ENCODE measurements around the gene UPB1.

UPB1 gene

GRCh38 chr22:24540470-24540869, 45.3 kb downstream of the UPB1 start:
- Histone ChIP-seq H3K4me3 (replicated peaks; ENCODE audit: insufficient read depth, low read length) (no peak overlapping the region), H3K27ac (replicated peaks) (no peak overlapping the region), H3K27me3 (ENCODE audit: insufficient read depth, poor library complexity, severe bottlenecking) (no peaks in the 10 kb centered on the region)
- TF ChIP-seq SPI1 (IDR thresholded peaks at IDR 0.05; ENCODE audit: borderline replicate concordance, low read depth) (no peak), POLR2AphosphoS5 (IDR thresholded peaks at IDR 0.05; ENCODE audit: low read depth) (no peak), GABPA (IDR thresholded peaks at IDR 0.05; ENCODE audit: low read depth) (no peak)
- TF ChIP-seq, protein P1, sequence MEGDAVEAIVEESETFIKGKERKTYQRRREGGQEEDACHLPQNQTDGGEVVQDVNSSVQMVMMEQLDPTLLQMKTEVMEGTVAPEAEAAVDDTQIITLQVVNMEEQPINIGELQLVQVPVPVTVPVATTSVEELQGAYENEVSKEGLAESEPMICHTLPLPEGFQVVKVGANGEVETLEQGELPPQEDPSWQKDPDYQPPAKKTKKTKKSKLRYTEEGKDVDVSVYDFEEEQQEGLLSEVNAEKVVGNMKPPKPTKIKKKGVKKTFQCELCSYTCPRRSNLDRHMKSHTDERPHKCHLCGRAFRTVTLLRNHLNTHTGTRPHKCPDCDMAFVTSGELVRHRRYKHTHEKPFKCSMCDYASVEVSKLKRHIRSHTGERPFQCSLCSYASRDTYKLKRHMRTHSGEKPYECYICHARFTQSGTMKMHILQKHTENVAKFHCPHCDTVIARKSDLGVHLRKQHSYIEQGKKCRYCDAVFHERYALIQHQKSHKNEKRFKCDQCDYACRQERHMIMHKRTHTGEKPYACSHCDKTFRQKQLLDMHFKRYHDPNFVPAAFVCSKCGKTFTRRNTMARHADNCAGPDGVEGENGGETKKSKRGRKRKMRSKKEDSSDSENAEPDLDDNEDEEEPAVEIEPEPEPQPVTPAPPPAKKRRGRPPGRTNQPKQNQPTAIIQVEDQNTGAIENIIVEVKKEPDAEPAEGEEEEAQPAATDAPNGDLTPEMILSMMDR (IDR thresholded peaks at IDR 0.05; ENCODE audit: insufficient read depth, low read length): no peak
- TF ChIP-seq, protein P2, sequence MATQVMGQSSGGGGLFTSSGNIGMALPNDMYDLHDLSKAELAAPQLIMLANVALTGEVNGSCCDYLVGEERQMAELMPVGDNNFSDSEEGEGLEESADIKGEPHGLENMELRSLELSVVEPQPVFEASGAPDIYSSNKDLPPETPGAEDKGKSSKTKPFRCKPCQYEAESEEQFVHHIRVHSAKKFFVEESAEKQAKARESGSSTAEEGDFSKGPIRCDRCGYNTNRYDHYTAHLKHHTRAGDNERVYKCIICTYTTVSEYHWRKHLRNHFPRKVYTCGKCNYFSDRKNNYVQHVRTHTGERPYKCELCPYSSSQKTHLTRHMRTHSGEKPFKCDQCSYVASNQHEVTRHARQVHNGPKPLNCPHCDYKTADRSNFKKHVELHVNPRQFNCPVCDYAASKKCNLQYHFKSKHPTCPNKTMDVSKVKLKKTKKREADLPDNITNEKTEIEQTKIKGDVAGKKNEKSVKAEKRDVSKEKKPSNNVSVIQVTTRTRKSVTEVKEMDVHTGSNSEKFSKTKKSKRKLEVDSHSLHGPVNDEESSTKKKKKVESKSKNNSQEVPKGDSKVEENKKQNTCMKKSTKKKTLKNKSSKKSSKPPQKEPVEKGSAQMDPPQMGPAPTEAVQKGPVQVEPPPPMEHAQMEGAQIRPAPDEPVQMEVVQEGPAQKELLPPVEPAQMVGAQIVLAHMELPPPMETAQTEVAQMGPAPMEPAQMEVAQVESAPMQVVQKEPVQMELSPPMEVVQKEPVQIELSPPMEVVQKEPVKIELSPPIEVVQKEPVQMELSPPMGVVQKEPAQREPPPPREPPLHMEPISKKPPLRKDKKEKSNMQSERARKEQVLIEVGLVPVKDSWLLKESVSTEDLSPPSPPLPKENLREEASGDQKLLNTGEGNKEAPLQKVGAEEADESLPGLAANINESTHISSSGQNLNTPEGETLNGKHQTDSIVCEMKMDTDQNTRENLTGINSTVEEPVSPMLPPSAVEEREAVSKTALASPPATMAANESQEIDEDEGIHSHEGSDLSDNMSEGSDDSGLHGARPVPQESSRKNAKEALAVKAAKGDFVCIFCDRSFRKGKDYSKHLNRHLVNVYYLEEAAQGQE (IDR thresholded peaks at IDR 0.05; ENCODE audit: insufficient replicate concordance, low read depth): no peak
- DNase-seq (ENCODE audit: low read depth in 1 of 2, low spot score in 1 of 2): no peak

DNA sequence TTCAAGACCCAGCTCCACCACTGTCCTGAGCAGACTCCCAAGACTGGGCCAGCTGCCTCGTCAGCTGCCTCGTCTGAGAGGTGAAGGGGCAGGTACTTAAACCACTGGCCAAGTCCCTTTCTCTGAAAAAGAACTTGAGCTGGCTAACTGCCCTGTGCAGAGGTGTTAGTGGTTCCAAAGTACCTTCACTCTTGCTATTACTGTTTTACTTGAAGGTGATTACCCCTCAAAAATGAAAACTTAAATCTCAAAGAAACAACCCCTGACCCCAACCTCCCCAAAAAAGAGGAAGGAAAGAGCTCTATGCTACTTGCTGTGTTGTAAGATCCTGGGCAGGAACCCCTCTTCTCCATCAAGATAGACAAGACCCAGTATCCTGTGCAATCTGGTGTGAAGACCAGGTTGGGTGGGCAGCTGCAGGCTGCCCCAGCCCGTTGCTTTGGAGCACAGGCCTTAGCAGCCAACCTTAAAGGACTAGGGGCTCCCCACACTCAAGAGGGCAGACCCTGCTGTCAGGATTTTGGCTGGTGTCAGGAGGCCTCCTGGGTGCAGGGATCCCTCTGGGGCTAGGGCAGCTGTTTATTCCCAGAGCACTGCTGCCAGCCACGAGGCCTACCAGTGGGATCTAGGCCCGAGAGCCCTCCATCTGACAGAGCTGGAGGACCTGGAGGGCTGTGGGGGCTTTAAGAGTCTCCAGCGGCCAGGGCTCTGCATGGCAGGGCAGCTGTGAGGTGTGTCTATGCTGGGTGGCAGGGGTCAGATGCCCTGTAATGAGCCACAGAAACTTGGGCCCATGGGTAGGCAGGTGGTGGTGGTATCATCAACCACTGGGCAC, 46.8 kb downstream of the UPB1 start:
- no peak overlapping the region for H3K4me3 ChIP-seq (replicated peaks; ENCODE audit: insufficient read depth, low read length)
- H3K27me3 ChIP-seq (ENCODE audit: insufficient read depth, poor library complexity, severe bottlenecking): no peaks in the 10 kb centered on the region
- TF ChIP-seq, protein P2 (IDR thresholded peaks at IDR 0.05; ENCODE audit: insufficient replicate concordance, low read depth): no peak
- TF ChIP-seq POLR2AphosphoS5 (IDR thresholded peaks at IDR 0.05; ENCODE audit: low read depth) (no peak), SPI1 (IDR thresholded peaks at IDR 0.05; ENCODE audit: borderline replicate concordance, low read depth) (peak; percentile 27; the same call in 1 of the 2 replicates)
- TF ChIP-seq, protein P1 (IDR thresholded peaks at IDR 0.05; ENCODE audit: insufficient read depth, low read length): no peak
- H3K27ac ChIP-seq (replicated peaks): peak overlapping the region; percentile 63
- peak in 1 of 2 experiments; percentile 68 for DNase-seq (ENCODE audit: low read depth in 1 of 2, low spot score in 1 of 2)

DNA sequence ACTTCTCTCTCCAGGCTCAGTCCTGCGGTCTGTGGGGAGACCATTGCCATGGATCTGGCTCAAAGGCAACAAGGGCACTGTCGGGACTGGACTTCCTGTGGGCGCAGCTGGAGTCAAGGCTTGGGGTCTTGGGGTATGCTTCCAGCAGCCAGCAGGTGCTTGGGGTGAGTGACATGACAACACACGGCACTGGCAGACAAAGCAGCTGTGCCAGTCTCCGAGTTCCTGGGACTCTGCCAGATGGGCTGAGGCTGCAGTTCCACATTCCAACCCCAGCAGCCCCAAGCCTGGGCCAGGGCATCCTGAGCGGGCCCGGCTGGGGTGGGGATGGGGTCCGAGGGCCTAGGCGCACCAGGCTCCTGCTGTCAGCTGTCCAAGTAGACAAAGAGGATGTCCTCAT, 47.5 kb downstream of the UPB1 start:
- Histone ChIP-seq H3K27ac (replicated peaks) (peak overlapping the region; percentile 63), H3K4me3 (replicated peaks; ENCODE audit: insufficient read depth, low read length) (no peak overlapping the region), H3K27me3 (ENCODE audit: insufficient read depth, poor library complexity, severe bottlenecking) (no peaks in the 10 kb centered on the region)
- peak in 1 of 2 experiments; percentile 67 for DNase-seq (ENCODE audit: low read depth in 1 of 2, low spot score in 1 of 2)
- TF ChIP-seq GABPA (IDR thresholded peaks at IDR 0.05; ENCODE audit: low read depth) (no peak), SPI1 (IDR thresholded peaks at IDR 0.05; ENCODE audit: borderline replicate concordance, low read depth) (peak; percentile 29; the same call in 1 of the 2 replicates), POLR2AphosphoS5 (IDR thresholded peaks at IDR 0.05; ENCODE audit: low read depth) (peak; percentile 91)
- TF ChIP-seq, protein P2 (IDR thresholded peaks at IDR 0.05; ENCODE audit: insufficient replicate concordance, low read depth): no peak
- TF ChIP-seq, protein P1 (IDR thresholded peaks at IDR 0.05; ENCODE audit: insufficient read depth, low read length): no peak

All from HL-60 (cell line).